HG03097 (cell line): ENCODE data around the gene TMEM214.

Experiments
- ATAC-seq: cut with Tn5 transposase; IDR thresholded peaks from one replicate; pipeline ENCODE4 v1.9.1; 2021; ENCODE audit not compliant: unreplicated experiment, low FRiP score

TMEM214 gene

DNA sequence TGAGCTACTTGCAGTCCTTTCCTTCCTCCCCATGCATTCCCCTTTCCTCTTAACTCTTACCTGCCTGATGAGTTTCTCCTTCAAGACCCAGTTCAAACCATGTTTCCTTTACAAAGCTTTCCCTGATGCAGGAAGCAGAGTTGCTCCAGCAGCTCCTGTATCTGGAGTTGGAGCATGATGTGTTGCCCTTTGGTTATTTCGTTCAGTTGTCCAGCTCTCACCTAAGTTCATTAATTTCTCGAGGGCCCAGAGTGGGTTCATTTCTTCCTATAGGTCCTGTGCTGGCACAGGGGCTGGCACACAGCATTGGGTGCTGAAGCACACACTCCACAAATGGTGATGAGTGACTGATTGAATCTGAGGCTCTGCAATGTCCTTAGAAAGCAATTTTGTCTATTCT, 23.0 kb upstream of the TMEM214 start:
- ATAC-seq, result no peak

DNA sequence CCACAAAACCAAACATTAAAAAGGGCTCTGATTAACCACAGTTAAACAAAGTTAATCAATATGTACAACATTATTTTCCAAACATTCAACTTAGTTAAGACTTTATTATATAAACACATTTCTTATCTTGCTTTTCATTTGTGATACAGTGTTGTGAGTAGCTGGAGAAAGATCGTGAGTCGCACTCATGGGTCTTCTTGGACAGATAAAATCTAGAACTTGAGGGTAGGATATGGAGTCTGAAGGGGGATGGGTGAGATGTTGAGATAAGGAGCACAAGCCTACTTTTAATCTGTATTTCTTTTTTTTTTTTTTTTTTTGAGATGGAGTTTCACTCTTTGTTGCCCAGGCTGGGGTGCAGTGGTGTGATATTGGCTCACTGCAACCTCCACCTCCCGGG, 22.6 kb upstream of the TMEM214 start:
- ATAC-seq, result no peak

DNA sequence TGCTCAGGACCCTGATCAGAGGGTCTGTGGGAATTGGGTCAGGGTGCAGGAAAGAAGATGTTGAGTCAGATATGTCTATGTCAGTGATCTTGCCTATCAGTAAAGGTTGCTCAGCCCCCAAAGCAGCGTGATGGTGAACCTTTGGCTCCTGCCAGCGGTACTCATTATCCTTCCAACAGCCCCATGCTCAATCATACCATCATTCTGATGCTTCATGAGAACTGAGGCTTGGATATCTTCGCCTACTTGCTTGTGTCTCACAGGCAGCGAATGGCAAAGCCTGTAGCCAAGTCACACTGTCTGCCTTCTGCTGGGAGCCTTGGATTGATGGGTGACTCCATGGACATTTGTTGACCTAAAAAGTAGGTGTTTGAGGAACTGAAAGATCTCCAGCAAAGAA, 19.0 kb upstream of the TMEM214 start:
- ATAC-seq, result no peak

DNA sequence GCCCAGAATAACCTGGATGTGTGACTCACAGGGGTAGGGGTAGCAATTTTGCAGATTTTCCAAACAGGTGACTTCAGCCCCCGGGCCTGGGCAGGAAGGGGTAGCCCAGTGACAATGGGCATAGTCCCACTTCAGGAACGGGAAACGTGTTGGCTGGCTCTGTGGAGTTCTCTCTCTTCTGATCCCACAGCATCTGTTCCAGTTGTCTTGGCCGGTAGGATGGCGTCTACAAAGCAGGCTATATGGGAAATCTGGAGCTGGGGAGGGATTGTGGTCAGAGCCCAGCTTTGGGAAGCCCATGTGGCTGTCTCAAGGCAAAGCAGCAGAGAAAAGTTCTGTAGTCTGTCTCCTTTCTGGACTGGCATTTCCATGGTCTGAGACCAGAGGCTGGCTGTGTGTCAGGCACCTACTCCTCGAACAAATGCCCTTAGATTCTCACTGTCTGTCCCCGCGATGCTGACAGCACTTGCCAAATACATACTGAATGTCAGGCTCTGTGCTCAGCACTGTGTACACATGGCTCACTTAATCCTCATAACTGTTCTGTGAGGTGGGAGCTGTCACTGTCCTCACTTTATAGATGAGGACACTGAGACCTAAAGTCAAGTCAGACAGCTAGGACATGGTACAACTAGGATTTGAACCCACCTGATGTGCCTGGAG, 17.9 kb upstream of the TMEM214 start:
- no peak for ATAC-seq

DNA sequence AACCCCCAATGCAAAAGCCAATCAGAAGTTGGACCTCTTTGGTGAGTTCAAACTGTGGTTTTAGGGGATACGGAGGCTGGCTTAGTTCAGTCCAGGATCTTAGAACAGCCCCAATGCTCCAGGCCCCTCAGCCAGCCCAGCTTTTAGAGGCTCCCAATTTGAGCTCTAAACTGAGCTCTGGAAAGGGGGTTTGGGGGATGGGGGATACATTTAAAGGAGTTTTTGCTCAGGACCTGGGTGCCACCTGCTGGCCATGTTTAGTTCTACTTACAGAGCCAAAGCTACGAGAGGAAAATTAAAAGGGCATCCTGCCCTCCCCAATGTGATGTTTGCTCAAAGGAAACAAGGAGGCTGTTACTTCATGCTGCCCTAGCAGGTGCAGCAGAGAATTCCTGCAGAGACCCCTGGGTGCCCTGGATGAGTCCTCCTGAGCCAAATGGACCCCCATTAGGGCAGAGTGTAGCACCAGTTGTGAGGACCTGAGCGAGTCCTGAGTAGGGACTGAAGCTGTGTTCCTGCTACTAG, 15.9 kb upstream of the TMEM214 start:
- no peak for ATAC-seq

DNA sequence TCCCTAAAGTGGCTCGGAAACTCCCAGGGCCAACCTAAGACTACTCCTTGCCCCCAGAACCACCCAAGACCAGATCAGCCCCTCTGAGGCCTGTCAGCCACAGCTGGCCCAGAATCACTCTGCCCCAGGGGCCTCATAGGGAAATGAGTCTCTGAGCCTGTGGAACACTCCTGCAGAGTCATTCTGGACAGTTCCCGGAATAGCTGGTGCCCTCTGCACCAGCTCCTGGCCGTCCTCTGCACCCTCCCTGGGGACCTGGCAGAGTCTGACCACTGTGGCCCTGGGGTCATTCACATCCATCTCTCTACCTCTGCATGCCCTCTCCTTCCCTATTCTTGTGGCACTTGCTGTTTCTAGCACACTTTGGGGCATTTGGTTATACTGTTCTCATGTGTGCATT, 14.6 kb upstream of the TMEM214 start:
- ATAC-seq, result no peak

DNA sequence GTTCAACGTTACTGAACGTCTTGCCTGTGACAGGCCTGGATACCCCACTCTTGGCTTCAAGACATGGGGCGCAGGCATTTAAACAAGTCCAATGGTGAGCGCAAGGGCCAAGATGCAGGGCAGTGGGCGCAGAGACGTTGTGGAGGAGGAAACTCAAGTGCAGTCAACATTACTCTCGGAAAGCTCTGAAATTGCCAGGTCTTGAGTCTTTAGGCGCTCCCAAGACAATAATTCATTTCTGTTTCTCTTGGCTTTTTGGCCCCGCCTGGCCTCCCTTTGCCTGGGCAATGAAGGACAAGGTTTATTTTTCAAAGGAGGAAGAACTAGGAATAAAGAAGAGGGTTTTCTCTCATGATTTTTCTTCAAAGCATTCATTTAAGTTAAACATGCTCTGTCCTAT, 13.3 kb upstream of the TMEM214 start:
- ATAC-seq, result no peak

DNA sequence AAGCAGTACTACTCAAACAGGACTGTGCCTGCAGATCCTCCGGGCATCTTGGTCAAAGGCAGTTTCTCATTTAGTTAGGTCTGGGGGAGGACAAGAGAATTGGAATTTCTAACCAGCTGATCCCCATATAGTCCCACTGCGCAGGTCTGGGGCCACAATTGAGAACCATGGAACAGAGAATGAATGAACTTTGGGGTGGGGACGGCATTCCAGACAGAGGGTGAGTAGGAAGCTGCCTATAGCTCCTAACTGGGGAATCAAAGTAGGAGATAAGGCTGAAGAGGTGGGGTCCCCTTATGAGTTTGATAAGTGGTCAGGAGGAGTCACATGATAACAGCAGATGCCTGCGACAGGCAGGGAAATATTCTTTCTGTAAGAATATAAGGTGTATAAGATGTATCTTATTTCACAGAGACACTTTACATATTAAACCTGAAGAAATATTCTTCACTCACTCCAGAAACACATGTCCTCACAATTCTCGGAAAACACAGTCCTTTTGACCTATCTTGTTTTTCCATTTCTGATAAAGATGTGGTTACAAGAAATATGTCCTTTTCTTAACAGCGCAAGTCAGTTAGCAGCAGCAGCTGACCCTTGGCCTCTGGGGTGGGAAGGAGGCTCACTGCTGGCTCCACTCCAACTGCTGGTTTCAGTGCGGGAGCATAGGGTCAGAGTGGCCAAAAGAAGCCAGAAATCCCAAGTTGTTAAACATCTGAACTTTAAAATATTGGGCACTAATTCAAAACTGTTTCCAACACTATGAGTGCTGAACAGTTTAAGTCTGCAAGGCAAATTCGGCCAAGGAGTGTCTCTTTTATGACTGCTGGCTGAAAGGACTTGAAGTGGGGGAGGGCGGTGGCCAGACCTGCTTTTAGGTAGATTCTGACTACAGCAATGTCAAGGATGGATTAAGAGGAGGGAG, 12.6 kb upstream of the TMEM214 start:
- ATAC-seq, result no peak

DNA sequence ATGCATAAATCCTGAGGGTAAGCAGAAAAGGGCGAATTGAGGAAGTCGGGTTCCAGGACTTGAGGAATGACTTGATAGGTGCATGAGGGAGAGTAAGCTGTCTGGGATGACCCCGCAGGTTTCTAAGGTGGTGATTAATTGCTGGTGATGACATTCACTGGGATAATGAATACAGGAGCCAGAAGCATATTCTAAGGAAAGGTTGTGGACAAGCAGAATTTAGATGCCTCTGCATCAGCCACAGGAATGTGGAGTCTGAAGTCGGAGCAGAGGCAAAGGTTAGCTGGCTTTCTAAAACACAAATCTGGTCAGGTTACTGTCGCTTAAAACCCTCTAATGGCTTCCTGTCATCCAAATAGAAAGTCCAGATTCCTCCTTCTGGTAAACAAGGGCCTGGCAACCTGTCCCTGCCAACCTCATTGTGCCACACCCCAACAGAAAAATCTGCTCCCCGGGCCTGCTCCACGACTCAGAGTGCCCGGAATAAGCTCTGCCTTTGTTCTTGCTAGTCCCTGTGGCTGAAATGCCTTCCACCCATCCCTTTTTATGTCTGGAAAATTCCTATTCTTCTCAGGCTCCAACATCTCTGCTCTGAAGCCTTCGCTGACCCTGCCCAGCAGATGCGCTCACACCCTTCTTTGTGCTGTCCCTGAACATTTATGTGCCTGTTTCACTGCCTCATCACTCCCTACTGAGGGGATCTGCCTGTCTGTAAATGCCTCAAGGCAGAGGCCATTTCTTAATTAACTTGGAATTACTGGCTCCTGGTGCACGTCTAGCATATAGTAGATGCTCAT, 11.3 kb upstream of the TMEM214 start:
- no peak for ATAC-seq

DNA sequence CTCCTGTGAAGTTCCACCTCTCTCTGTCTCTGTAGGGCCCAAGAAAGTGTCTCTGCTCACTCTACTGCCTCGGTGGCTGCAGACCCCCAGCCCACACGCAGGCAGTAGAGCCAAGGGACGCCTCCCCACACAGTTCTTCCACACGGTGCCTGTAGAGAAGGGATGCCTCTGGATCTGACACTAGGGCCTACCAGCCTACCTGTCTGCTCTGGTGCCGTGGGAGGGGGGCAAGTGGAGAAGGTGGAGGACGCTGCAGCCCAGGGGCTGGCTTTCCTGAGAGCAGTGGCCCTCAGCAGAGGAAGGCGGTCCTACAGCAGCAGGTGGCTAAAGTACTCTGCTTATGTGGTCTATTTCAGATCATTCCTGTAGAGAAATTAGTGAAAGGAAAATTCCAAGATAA, 9.0 kb upstream of the TMEM214 start:
- ATAC-seq, result no peak

DNA sequence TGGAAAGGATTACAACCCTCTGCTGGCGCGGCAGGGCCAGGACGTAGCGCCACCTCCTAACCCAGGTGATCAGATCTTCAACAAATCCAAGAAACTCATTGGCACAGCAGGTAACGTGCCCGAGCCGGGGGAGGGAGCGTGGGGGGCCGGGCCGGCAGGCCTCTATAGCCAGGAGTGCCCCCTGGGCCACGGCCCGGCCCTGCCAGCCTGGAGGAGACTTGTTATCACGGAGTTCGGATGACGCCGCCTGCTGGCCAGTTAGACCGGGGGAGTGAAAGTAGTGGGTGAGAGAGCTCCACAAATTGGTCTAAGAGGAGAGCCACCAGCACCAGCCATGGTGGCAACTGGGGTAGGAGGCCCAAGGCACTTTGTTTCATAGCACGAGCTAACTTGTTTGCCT, 8.6 kb upstream of the TMEM214 start:
- no peak for ATAC-seq

DNA sequence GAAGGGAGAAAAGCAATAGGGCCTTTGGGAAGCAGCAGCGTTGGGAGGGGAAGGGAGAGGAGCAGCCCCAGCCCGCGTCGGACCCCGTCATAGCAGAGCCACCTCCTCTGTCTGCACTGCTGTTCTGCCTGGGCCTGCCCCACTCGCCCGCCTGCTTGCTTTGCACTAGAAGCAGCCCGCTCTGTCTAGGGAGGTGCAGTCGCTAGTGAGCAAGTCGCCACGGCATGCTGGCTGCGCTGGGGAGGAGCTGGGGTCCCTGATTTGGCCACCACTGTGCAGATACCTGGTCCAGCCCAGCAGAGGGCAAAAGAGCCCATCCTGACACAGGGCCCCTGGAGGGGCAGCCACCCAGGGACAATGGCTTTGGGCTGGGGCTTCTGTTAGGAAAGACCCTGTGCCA, 8.0 kb upstream of the TMEM214 start:
- ATAC-seq, result no peak

DNA sequence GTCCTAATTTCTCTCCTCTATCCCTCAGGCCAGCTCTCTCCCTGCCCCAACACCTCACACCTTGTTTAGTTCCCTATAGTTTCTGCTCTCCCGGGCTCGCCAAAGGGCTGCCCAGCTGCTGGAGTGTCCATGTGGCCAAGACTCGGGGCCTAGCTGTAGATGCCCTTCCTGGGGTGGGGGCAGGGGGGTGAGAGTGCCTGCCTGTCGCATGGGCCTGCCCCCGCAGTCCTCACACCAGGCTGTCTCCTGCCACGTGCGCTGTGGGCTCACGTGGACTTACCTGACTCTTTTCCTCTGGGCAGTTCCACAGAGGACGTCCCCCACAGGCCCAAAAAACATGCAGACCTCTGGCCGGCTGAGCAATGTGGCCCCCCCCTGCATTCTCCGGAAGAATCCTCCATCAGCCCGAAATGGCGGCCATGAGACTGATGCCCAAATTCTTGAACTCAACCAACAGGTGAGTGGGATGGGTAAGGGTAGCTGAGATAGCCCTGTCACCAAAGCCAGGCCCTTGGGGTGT, 7.4 kb upstream of the TMEM214 start:
- ATAC-seq, result no peak

DNA sequence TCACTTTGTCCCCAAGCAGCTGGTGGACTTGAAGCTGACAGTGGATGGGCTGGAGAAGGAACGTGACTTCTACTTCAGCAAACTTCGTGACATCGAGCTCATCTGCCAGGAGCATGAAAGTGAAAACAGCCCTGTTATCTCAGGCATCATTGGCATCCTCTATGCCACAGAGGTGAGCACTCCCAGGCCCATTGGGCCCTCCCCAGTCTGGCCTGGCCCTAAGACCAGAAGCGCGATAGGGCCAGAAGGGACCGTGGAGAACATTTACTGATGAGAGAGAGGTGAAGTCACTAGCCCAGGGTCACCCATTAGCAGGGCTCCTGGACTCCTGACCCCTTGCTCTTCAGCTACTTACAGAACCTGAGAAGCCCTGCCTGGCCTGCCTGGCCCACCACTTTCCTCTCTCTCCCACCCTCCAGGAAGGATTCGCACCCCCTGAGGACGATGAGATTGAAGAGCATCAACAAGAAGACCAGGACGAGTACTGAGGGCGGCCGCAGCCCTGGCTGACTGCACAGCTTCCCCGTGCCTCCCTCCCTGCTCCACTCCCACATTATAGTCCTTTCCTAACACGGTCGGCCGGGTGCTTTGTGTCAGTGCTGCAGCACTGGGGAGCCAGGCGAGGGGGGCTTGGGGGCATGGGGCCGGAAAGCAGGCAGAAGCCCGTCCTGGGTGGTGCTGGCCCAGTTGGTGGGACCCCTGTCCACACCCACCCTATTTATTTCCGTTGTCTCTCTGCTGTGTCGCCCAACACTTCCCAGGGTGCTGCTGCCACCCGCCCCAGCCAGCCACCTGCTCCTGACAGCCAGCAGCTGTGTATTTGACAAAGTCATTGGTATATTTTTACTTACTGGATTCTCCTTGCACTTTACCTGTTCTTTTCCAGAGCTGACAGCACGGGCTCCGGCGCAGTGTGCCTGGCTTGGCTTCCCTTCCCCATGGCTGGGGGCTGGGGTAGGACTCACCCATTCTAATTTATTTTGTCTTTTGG, 6.6 kb upstream of the TMEM214 start:
- no peak for ATAC-seq

DNA sequence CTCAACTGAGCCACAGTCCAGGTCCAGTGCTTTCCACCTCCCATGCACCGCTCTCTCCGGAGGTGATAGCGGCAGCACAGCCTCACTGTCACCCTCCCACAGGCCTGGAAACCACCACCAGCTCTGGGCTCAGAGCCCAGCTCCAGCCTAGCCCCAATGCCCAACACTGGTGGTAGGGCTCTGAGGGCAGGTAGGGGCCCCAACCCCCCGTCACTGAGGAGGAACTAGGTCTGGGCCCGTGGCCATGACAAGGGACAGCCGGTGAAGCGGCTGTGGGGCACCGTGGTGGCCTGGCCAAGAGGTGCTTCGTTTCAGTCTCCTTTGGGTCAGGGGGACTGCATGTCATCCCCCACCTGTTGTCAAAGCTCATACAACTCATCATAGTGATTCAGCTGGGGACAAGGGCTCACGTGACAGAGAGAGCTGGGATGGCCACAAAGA, 5.5 kb upstream of the TMEM214 start:
- ATAC-seq, result no peak

DNA sequence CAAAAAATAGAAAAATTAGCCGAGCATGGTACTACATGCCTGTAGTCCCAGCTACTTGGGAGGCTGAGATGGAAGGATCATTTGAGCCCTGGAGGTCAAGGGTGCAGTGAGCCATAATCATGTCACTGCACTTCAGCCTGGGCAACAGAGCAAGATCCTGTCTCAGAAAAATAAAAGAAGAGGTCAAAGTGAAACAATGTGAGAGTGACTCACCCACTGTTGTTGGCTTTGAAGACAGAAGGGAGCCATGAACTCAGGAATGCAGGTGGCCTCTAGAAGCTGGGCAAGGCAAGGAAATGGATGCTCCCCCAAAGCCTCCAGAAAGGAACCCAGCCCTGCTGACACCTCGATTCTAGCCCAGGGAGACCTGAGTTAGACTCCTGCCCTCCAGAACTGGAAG, 3.7 kb upstream of the TMEM214 start:
- ATAC-seq, result no peak

DNA sequence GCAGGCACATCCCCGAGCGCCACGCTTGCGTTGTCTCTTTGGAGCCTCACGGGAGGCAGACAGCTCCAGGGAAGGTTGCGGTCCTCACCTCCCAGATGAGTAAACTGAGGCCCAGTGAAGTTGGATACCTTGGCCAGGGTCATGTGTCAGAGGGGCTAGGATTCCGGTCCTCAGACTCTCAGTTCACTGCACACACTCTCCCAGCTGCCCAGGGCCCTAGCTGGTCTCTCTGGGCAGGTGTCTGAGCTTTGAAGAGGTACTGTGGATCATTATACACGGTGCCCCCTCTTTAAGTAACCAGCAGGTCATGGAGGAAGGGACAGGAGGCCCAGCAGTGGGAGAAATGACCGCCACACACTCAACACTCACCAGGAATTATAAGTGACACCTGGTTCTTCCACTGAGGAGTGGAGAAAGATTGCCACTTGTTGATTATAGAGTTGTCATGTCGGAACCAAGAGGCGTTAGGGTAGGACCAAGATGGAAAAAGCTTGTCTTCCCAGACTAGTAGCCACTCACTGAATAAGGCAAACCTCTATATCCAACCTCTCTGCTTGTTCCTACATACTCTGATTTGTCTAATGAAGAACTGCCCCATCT, 588 bp downstream of the TMEM214 start:
- ATAC-seq, result peak; percentile 7

DNA sequence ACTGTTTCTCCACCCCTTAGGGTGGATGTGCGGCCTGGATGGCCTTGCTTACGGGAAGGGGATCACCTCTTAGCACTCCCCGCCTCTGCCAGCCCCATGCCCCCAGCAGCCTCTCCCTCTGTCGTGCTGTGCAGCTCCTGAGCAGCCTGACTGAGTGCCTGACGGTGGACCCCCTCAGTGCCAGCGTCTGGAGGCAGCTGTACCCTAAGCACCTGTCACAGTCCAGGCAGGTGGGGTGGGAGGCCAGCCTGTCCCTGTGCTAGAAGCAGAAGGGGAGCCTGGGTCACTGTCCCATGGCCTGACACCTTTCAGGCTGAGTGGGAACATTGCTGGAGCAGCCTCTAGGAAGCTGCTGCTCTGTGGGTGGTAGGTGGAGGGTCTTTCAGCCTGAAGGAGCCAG, 5.2 kb downstream of the TMEM214 start:
- ATAC-seq, result no peak

DNA sequence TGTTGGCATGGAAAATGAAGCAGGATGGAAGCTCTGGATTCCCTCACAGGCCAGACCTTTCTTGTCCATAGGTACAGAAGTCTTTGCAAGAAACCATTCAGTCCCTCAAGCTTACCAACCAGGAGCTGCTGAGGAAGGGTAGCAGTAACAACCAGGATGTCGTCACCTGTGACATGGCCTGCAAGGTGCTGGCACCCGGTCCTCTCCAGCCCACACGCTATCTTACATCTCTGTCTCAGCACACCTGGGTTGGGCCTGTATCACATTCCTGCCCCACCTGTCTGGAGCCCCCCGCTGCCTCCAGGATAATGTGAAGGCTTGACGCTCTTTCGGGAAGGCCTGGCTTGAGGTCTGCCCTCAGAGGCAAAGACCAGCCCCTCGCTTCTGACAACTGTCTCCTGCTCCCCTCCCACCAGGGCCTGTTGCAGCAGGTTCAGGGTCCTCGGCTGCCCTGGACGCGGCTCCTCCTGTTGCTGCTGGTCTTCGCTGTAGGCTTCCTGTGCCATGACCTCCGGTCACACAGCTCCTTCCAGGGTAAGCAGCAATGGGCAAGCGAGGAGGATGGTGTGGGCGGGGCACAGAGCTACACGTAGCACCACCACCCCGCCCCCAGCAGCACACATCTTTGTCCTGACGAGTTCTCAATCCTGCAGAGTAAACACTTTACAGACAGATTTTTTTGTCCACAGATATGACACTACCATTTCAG, 6.0 kb downstream of the TMEM214 start:
- ATAC-seq, result no peak
